Sigmoid colon (tissue), 4 donors: ENCODE results near the gene NUDT16L1.

Experiments
- CTCF ChIP-seq, 4 experiments: fragments of 450-650 bp in 3 of 4; fragments of 200-600 bp in 1 of 4; IDR thresholded peaks; one replicate each; pipeline ENCODE4 v1.5.1; 2016 to 2019; ENCODE audit warnings: antibody characterized with exemption in 4 of 4, mild to moderate bottlenecking in 3 of 4, moderate library complexity in 2 of 4
- EP300 ChIP-seq, 4 donors: sonication (generic); formaldehyde crosslinking; IDR thresholded peaks; one replicate each; pipeline ENCODE4 v1.6.1; 2017; ENCODE audit warnings: antibody characterized with exemption in 4 of 4
- POLR2A ChIP-seq, 2 donors: fragments of 450-650 bp; IDR thresholded peaks; one replicate each; pipeline ENCODE4 v1.6.1; 2016; ENCODE audit warnings: antibody characterized with exemption in 2 of 2, mild to moderate bottlenecking in 2 of 2, moderate library complexity in 2 of 2

DNA sequence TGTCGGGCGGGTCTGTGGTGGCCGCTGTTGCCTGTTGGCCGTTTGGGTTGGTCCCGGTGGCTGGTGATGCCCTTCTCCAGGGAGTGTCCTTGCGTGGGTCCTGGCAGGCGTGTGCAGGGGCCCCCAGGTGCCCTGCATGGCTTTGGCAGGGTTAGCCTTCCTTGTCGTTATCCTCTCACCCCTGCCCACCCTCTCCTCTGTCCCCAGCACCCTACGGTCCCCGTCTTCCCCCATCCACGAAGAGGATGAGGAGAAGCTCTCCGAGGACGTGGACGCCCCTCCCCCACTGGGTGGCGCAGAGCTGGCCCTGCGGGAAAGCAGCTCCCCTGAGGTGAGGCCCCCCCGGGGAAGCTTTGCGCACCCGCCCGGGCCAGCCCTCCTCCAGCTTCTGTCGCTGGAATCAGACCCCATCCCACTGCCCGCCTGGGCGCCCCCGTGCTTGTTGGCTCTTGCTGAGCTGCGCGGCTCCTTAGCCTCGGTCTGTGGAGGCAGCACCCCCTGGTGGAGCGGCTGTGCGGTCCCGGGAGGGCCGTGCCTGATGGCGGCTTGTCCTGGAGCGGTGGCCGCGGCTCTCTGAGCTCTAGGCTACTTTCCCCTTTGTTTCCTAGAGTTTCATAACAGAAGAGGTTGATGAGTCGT is 10.6 kb upstream of the NUDT16L1 start:
- peak; percentile 6 to 57 (median 41) for TF ChIP-seq CTCF (IDR thresholded peaks at IDR 0.05)
- TF ChIP-seq POLR2A (IDR thresholded peaks at IDR 0.05): no peak
- TF ChIP-seq EP300 (IDR thresholded peaks at IDR 0.05): no peak
